Stimulated activated CD8-positive, alpha-beta memory T cell treated with anti-CD3 and anti-CD28 coated beads, Interleukin-4, amount 100 ng/mL, for 4 hours (primary cell): ENCODE data around the gene CCT8.

ENCODE experiments used
- DNase-seq, 2 donors: peaks; one replicate each; pipeline ENCODE4 v3.0.0-alpha.2; 2020; ENCODE audit warnings: low read depth in 2 of 2, low spot score in 1 of 2

CCT8 gene, protein sequence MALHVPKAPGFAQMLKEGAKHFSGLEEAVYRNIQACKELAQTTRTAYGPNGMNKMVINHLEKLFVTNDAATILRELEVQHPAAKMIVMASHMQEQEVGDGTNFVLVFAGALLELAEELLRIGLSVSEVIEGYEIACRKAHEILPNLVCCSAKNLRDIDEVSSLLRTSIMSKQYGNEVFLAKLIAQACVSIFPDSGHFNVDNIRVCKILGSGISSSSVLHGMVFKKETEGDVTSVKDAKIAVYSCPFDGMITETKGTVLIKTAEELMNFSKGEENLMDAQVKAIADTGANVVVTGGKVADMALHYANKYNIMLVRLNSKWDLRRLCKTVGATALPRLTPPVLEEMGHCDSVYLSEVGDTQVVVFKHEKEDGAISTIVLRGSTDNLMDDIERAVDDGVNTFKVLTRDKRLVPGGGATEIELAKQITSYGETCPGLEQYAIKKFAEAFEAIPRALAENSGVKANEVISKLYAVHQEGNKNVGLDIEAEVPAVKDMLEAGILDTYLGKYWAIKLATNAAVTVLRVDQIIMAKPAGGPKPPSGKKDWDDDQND

DNA sequence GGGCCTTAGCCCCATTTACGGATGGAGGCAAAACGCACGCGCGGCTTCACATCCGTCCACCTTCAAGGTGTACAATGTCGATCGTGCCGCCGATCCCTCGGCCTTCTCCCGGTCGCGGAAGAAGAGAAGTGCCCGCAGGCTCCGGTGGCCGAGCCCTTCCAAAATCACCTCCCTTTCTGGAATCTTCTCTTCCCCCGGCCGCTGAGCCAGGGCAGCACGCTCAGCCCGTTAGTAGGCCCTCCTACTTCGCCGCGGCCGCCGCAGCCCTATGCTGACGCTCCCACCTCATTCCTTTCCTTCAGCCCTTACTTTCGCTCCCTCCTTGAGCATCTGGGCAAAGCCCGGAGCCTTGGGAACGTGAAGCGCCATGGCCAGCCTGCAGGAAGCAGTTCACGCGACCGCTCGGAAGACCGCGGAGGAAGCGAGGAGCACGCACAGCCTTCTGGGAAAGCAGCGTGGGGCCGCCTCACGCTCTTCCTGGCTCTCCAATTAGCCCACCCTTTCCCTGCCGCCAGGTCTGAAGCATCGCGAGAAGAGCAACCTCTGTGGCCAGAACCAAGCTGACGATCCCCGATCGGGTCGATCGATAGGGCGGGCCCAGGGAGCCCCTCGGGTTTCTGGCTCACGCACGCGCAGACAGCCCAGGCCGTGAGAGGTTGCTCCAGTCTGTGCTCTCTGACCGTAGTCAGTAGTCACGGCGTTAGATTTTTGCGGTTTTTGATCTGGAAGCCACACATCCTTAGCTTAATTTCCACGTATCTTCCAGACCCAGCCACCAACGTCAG, at the start of gene CCT8:
CCT8 (minus strand) TSS at position 427 of the 785 bp plus-strand sequence; CDS start at position 369, 58 bp downstream.
- DNase-seq, result peak; percentile 94 to 98

DNA sequence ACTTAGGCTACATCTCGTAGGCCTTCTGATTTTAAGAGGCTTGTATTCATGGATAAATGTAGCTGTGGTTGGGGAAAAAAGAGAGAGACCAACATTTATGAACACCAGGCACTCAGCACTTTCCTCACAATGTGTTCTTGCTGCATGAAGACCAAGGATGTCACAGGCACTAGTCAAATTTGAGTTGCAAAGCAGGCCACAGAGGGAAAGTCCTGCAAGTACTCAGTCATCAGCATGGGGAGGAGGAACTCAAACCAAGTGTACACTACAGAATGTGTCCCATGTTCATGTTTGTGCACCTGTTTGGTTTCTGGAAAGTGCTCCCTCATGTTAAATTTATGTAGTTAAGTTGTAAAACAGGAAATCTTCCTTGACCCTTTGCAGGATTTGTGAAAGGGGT, 48.3 kb upstream of the CCT8 start:
- DNase-seq, result no peak

DNA sequence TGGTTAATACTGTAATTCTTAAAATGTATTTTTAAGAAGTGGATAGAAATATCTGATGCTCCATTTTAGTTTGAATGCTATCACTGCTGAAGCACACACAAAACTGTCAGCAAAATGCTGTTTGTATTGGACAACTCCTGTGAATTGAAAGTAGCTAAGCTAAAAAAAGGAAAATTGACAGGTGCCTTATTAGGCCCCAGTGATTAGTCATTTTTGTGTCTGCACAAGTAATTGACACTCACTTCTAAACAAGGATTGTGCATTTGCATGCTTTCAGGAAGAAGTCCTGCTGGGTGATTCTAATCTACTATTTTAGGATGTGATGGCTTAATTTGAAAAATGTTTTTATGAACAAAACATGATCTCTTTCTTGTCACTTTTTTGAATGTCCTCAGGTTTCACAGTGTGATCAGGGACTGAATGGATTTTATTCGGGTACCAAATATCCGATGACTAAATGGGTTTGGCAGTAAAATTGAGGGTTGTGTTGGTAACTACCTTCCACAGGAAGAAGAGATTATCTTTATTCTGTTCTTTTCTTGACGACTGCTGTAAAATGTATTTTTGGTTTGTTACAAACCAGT, 44.0 kb upstream of the CCT8 start:
- no peak for DNase-seq

DNA sequence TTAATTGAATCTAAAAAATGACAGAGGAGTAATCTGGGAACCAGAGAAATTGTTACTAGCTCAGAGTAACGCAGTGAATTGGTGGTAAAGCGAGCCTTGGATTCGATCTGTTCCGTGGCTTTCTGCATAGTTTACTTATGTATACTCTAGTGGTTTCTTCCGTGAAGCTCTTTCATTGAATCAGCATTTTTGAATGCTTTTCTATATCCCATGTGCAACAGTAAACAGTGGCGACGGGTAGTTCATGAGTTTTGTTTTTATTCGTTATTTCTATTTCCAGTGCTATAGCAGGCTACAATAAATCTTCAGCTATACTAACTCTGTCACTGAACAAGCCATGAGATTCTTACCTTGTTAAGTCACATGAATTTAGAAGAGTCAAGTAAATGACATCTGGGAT, 42.5 kb upstream of the CCT8 start:
- no peak for DNase-seq

DNA sequence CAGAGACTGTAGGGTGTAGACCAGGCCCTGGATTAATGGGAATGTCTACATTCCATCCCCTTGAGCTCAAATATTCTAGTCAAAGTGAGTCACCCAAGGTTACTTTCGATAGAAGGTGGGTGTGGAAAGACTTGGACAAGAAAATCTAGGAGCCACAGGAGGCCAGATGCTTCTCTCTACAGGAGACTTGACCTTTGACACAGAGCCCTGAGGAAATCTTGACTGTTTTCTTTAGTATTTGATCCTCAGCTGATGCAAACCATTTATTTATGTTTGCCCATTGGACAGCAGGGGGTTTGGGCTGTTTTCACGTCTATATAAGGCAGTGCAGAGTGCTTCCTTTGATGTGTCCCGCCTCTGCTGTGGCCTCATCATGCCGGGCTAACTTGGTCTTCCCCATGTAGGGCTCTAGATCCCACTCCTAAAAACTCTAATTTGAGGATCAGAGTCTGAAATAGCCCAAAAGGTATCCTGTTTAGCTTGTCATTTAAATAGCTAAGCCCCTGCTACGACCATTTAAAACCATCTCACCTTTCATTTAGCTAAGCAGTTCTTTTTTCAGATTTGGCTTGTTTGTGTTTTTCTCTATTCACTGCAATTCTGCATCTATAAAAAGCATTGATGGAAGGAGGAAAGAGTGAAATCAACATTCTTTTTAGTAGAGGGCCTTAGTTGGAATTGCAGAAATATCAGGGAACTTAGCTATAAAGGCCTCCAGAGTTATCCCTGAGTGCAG, 41.5 kb upstream of the CCT8 start:
- DNase-seq, result no peak

DNA sequence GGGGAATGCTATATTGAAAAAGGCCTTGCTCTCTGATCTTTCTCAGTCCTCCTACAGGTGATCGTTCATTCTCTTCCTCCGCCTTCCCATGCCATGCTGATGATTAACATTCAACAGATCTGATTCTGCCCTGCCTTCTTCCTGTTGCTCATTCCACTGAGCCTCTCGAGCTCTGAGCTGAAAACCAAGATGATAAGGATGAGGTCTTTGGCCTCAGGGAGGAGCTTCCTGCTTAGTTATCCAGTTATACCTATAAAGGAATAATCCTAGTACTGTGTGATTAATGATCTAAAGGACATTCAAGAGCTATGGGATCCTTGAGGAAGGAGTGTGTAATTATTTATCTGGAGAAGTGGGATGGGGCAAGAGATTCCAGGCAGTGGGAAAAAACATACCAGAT, 31.8 kb upstream of the CCT8 start:
- no peak for DNase-seq

DNA sequence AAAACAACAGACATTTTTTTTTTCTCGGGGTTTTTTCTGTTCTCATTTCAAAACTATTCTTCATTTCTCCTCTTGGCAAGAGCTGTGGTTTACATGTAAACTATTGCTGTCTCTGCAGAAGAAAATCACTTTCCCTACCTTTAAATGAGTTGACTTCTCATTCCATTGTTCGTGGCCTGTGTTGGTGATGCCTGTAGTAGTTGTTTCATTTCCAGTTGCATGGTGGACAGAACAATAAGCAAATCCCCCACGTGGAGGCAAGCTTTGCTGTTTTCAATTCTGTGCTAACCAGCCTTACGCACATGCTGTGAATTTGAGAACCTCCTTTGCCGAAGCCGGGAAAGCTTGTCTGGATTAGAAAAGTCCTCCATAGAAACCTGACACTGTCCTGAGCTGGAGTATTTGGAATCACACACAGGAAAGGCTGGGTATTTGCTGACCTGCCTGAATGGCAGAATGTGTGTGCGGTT, 30.8 kb upstream of the CCT8 start:
- DNase-seq, result no peak

DNA sequence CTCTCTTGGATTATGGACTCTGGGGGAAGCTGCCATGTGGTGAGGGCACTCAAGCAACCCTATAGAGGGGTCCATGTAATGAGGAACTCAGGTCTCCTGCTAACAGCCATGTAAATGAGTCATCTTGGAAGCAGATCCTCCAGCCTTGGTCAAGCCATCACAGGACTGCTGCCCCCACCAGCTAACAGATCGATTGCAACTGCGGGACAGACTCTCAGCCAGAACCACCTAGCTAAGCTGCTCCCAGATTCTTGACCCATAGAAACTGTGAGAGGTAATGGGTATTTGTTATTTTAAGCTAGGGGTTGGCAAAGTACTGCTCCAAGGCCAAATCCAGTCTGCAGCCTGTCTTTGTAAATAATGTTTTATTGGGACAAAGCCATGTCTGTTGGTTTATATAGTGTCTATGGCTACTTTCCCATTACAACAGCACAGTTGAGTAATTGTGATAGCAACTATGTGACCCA, 29.4 kb upstream of the CCT8 start:
- no peak for DNase-seq

DNA sequence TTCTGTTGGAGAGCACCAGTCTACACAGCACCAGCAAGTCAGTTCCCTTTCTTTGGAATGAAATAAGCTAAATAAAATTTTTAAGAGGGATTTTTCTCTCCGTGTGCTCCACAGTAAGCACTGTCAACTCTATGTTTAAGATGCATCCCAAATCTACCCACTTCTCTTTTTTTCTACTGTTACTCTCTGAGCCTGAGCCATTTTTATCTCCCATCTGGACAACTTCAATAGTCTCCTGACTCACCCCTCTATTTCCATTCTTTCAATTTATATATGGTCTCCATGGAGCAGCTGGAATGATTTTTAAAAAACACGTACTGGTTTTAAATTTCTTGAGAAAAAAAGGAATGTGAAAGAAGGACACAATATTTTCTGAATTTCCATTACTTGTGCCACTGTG, 24.7 kb upstream of the CCT8 start:
- no peak for DNase-seq

DNA sequence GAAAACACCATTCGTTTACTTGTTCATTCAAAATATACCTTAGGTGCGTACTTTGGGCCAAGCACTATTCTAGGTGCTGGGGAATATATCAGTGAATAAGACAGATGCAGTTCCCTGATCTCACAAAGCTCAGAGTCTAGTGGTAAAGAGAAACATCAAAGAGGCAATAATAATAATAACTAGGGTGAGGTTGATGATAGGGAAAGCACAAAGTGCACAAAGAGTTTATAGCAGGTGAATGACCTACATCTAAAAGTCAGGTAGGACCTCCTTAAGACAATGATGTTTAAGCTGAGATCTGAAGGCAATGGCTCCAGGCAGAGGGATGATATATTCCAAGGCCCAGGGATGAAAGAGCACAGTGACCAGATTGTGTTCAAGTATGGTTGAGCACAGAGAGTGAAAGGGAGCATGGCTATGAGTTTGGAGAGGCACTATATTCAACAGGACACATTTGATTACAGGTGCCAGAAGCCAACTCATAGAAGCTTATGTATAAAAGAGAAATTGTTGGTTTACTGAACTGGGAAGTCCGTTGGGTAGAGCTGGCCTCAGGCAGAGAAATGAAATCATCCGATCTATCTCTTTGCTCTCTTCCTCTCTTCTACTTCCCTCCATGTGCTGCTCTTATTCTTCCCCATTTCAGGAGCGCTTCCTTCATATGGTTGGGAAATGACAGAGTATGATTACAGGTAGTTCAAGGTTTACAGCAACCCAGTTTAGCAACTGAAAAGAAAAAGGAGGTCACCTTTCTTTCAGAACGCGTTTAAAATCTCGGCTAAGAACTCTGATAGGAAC, 23.0 kb upstream of the CCT8 start:
- no peak for DNase-seq

DNA sequence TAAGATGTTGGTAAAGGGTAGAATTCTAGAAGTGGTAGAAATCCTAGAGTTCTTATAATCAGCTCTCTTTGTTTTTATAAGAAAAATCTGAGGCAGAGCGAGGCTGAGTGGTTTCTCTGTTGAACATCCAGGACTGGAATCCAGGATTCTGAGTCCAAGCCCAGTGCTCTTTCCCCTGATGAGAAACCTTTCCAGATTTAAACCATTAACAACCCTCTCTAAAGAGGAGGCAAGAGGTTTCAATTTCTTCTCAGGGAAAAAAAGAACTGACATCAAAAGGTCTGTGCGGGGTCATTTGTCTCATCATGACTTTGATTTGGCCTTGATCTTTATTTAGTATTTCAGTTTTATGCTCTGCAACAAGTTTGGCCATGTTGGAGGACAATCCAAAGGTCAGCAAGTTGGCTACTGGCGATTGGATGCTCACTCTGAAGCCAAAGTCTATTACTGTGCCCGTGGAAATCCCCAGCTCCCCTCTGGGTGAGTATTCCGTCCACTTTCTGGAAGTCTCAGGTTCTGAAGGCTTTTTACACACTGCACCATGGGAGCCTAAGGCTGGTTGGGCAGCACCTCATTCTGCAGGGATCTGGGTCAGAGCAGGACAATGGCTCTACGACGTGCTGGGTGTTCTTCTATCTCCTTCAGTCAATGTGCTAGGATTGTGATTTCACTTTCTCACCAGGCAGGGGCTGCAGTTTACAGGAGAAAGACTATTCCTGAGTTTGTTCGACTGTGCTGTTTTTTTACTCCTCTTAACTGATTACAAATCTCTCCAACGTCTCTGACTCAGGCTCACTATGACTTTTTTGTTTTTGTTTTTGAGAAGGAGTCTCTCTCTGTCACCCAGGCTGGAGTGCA, 18.9 kb upstream of the CCT8 start:
- DNase-seq, result no peak

DNA sequence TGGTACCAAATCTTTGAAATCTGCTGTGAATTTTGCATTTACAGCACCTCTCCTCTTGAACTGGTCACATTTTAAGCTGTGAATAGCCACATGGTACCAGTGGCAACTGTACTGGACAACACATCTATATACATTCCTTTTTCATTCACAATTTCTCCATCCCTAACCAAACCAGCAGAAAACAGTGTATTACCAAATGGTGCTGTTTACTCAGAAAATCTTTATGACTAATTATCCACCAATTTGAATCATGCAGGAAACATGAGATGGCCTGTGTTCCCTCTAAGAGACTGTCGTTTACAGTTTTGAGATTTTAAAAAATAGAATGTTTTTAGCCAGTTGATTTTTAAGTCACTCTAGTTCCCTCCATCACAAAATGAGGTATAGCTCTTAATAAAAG, 17.6 kb upstream of the CCT8 start:
- no peak for DNase-seq

DNA sequence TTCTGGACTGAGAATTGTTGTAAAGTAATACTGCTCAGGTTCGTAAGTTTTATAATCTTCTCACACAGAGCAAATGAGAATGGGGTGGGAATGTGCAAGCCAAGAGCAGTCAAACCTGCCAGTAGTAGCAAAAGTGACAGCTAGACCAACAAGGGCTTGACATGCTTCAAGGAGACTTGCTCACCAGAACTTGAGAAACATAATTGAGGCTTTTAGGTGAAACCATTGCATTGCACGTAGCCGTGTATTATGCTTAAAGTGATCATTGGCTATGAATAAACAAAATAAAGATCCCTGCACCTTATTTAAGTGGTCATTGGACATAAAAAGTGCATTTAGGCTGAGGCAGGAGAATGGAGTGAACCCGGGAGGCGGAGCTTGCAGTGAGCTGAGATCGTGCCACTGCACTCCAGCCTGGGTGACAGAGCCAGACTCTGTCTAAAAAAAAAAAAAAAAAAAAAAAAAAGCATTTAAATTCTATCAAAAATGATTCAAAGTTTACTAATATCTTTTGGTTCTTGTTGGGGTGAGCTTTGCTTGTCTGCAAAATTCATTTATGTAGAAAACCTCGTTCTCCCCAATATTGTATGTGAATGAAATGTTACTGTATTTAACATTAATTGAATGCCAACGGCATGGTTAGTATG, 11.8 kb upstream of the CCT8 start:
- DNase-seq, result no peak

DNA sequence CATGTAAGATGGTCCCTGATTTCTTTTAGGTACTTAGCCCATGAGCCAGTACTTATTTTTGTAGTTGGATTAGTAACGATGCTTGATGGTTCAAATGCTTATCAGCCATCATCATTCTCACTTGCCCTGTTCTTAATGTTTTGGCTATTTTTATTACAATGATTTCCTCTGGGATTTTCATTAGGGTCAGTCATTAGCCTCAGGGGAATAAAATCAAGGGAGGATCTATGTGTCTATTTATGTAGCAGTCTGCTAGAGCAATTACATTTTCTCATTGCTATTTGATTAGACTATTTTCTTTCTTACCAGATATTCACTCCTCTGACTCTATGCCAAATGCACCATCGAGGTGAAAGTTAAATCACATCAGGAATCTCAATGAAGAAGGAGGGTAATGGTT, 10.9 kb upstream of the CCT8 start:
- no peak for DNase-seq

DNA sequence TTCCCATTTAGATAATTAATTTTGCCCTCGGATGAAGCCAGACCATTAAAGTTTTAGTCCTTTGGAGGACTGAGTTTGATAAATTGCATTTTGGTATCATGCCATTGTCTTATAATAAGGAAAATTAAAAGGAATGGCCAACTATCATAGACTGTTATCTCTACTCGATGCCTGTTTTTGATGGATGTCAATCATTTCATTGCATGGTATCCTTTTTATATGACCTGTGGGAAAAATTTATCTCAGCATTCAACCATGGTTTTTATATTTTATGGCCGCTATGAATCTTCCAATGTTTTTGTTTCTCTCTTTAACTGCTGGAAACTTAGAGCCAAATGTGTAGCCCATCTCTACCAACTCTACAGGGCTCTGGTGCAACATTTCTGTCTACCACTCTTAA, 9.9 kb upstream of the CCT8 start:
- DNase-seq, result no peak

DNA sequence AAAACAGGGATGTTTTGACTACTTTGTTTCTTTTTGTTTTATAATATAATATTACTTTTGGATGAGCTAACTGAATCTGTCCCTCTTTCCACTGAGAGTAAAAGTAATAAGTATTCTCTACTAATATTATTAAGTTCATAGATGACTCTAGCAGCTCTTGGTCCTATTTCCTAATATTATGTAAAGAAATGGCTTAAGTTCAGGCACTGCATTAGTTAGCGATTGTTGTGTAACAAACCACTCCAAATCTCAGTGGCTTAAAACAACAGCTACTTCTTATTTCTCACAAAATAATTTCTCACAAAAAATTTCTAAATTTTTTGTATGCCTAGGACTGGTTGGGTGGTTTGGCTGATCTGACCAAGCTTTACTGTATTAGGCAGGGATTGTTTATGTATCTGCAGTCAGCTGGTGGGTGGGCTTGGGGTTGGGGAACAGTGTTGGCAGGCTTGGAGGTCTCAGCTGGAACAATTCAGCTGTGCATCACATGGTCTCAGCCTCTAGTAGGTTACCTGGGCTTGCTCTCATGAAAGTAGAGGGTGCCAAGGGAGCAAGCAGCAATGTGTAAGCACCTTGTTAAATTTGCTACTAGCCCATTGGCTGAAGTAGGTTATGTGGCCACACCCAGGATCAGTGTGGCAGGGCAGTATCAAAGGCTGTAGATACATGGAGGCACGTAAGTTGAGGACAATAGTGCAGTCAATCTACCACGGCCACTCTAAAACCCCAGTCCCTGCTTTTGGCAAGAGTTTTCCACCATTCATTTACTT, 8.8 kb upstream of the CCT8 start:
- no peak for DNase-seq

DNA sequence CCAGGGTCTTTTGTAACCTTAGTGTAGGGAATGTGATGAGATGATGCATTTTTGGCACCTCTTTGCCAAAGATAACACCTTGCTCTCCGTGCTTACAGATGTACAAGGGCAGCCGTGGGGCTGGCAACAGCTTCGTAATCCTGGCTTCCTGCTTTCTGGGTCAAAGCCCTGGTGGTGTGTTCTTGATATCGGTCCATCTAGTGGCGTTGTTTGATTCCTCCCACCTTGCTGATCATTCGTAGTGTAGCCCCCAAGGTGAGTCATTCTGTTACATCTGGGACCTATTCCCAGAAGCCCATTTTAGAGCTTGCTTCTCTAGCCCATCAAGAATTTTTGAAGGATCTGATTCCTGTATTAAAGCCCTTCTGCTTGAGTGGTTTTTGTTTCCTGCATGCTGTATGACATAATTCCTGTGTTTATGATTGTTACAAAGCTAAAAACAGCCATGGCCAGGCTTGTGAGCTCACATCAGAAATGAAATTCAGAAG, 7.0 kb upstream of the CCT8 start:
- DNase-seq, result no peak
